H9 (cell line): ENCODE results near the gene RERE. TPM values are rescaled to one million over a fixed set of nuclear protein-coding genes. Genes with fewer than 3 reads are reported as not detected.
A peak's percentile ranks its signal among the peaks of the same experiment; 100 is the strongest.

Experiments used
- DNase-seq: peaks from one replicate; pipeline ENCODE4 v3.0.0-alpha.2; 2017
- H2AFZ ChIP-seq: one replicate; pipeline ENCODE4 v1.6.1; 2013; ENCODE audit warnings: mild to moderate bottlenecking, low read length, control low read depth, moderate library complexity
- H2AK5ac ChIP-seq: 2 replicates; pipeline ENCODE4 v1.6.1; 2013; ENCODE audit warnings: low read length, control low read depth, mixed read lengths; ENCODE audit not compliant: insufficient read length
- H2BK120ac ChIP-seq: one replicate; pipeline ENCODE4 v1.6.1; 2013; ENCODE audit warnings: low read depth, mild to moderate bottlenecking, low read length, control low read depth, inconsistent platforms; ENCODE audit not compliant: poor library complexity, severe bottlenecking
- H2BK12ac ChIP-seq: 2 replicates; pipeline ENCODE4 v1.6.1; 2013; ENCODE audit warnings: low read length, control low read depth, mixed read lengths, low read depth; ENCODE audit not compliant: insufficient read length
- H2BK15ac ChIP-seq: 2 replicates; pipeline ENCODE4 v1.6.1; 2013; ENCODE audit warnings: low read depth, low read length, control low read depth
- H2BK20ac ChIP-seq: one replicate; pipeline ENCODE4 v1.6.1; 2013; ENCODE audit warnings: low read depth, mild to moderate bottlenecking, low read length, control low read depth, inconsistent platforms; ENCODE audit not compliant: poor library complexity, severe bottlenecking
- H2BK5ac ChIP-seq: 2 replicates; pipeline ENCODE4 v1.6.1; 2013; ENCODE audit warnings: low read length, control low read depth, mixed read lengths; ENCODE audit not compliant: insufficient read length
- H3K14ac ChIP-seq: 2 replicates; pipeline ENCODE4 v1.6.1; 2013; ENCODE audit warnings: low read length, control low read depth; ENCODE audit not compliant: insufficient read depth
- H3K18ac ChIP-seq: 2 replicates; pipeline ENCODE4 v1.6.1; 2013; ENCODE audit warnings: low read depth, mild to moderate bottlenecking, mixed read lengths, low read length, control low read depth; ENCODE audit not compliant: insufficient read length
- H3K23ac ChIP-seq: 2 replicates; pipeline ENCODE4 v1.6.1; 2013; ENCODE audit warnings: low read length, control low read depth, mixed read lengths, low read depth; ENCODE audit not compliant: insufficient read length
- H3K23me2 ChIP-seq: 2 replicates; pipeline ENCODE4 v1.6.1; 2013; ENCODE audit warnings: low read depth, mild to moderate bottlenecking, mixed read lengths, low read length, control low read depth; ENCODE audit not compliant: insufficient read length, poor library complexity, severe bottlenecking
- H3K27ac ChIP-seq: 2 replicates; pipeline ENCODE4 v1.5.1; 2013; ENCODE audit warnings: low read length, control low read depth, mixed read lengths, low read depth; ENCODE audit not compliant: insufficient read length
- H3K27me3 ChIP-seq: 2 replicates; pipeline ENCODE4 v1.6.1; 2013; ENCODE audit warnings: low read length, control low read depth, inconsistent platforms; ENCODE audit not compliant: insufficient read depth
- H3K4ac ChIP-seq: 2 replicates; pipeline ENCODE4 v1.6.1; 2013; ENCODE audit warnings: low read depth, mild to moderate bottlenecking, control low read depth, inconsistent platforms, low read length, moderate library complexity
- H3K4me1 ChIP-seq: 2 replicates; pipeline ENCODE4 v1.6.1; 2013; ENCODE audit warnings: low read length, control low read depth, inconsistent platforms; ENCODE audit not compliant: insufficient read depth
- H3K4me2 ChIP-seq: 2 replicates; pipeline ENCODE4 v1.6.1; 2013; ENCODE audit warnings: low read length, control low read depth, mixed read lengths; ENCODE audit not compliant: insufficient read length, insufficient read depth
- H3K56ac ChIP-seq: 2 replicates; pipeline ENCODE4 v1.6.1; 2013; ENCODE audit warnings: low read depth, mild to moderate bottlenecking, mixed read lengths, low read length, control low read depth; ENCODE audit not compliant: insufficient read length
- H3K79me1 ChIP-seq: 2 replicates; pipeline ENCODE4 v1.6.1; 2013; ENCODE audit warnings: low read depth, mild to moderate bottlenecking, moderate library complexity, low read length, control low read depth, inconsistent platforms; ENCODE audit not compliant: insufficient read depth, poor library complexity, severe bottlenecking
- H3K79me2 ChIP-seq: 2 replicates; pipeline ENCODE4 v1.6.1; 2013; ENCODE audit warnings: low read length, control low read depth, inconsistent platforms; ENCODE audit not compliant: insufficient read depth
- H3K9ac ChIP-seq: 2 replicates; pipeline ENCODE4 v1.6.1; 2013; ENCODE audit warnings: low read length, control low read depth, mixed read lengths; ENCODE audit not compliant: insufficient read length; ENCODE audit errors: extremely low read depth
- H3K9me3 ChIP-seq: one replicate; pipeline ENCODE4 v1.6.1; 2013; ENCODE audit warnings: low read depth, low read length, inconsistent platforms; ENCODE audit not compliant: control insufficient read depth
- H3T11ph ChIP-seq: one replicate; pipeline ENCODE4 v1.6.1; 2013; ENCODE audit warnings: mild to moderate bottlenecking, low read length, control low read depth, inconsistent platforms
- H4K20me1 ChIP-seq: one replicate; pipeline ENCODE4 v1.6.1; 2013; ENCODE audit not compliant: control insufficient read depth, insufficient read length, insufficient read depth
- H4K5ac ChIP-seq: 2 replicates; pipeline ENCODE4 v1.6.1; 2013; ENCODE audit warnings: low read depth, mild to moderate bottlenecking, mixed read lengths, low read length, control low read depth; ENCODE audit not compliant: insufficient read length
- H4K8ac ChIP-seq: replicated peaks from 2 replicates; pipeline ENCODE4 v1.6.1; 2013; ENCODE audit warnings: low read length, control low read depth, mixed read lengths, low read depth; ENCODE audit not compliant: insufficient read length
- H4K91ac ChIP-seq: 2 replicates; pipeline ENCODE4 v1.6.1; 2013; ENCODE audit warnings: low read depth, mild to moderate bottlenecking, moderate library complexity, mixed read lengths, low read length, control low read depth; ENCODE audit not compliant: insufficient read length
- H3K27ac Mint-ChIP-seq, 3 experiments: 2 replicates in 2 of 3; 3 replicates in 1 of 3; pipeline ENCODE4 v1.8.0; 2020 to 2021; ENCODE audit warnings: mixed read lengths in 3 of 3, mild to moderate bottlenecking in 1 of 3, moderate library complexity in 1 of 3
- H3K27me3 Mint-ChIP-seq: 2 replicates; pipeline ENCODE4 v1.8.0; 2021; ENCODE audit warnings: low read depth, mild to moderate bottlenecking, moderate library complexity, mixed read lengths
- H3K36me3 Mint-ChIP-seq, 3 experiments: 2 replicates in 2 of 3; 3 replicates in 1 of 3; pipeline ENCODE4 v1.8.0; 2020 to 2021; ENCODE audit warnings: low read depth in 3 of 3, mixed read lengths in 3 of 3; ENCODE audit not compliant: insufficient read depth in 1 of 3
- H3K4me1 Mint-ChIP-seq, 2 experiments: 2 replicates each; pipeline ENCODE4 v1.8.0; 2020; ENCODE audit warnings: mixed read lengths in 2 of 2
- H3K4me3 Mint-ChIP-seq, 2 experiments: 2 replicates in 1 of 2; 3 replicates in 1 of 2; pipeline ENCODE4 v1.8.0; 2020 to 2021; ENCODE audit warnings: mild to moderate bottlenecking in 2 of 2, mixed read lengths in 2 of 2, moderate library complexity in 1 of 2
- H3K9me3 Mint-ChIP-seq, 2 experiments: 2 replicates in 1 of 2; 3 replicates in 1 of 2; pipeline ENCODE4 v1.8.0; 2020; ENCODE audit warnings: mild to moderate bottlenecking in 2 of 2, mixed read lengths in 2 of 2, moderate library complexity in 1 of 2
- WGBS: extraction: QIAGEN DNeasy Blood & Tissue Kit; methylation state at CpG from one replicate; pipeline ENCODE4 v1.1.7; 2013; ENCODE audit warnings: missing lambda C conversion rate, low lambda C conversion rate, mixed read lengths; ENCODE audit not compliant: insufficient read length; ENCODE audit errors: extremely low coverage; 5-methylcytosine and 5-hydroxymethylcytosine counted together
- total RNA-seq: library from RNA; stranded (reverse); gene quantifications from 2 replicates; pipeline ENCODE4 v1.2.1, GENCODE V29; 2021
- TF ChIP-seq, protein P1 (sequence below): fragments of 200-600 bp; sonication (generic); conservative IDR thresholded peaks from 3 replicates; pipeline ENCODE4 v1.8.0; 2021; ENCODE audit warnings: antibody characterized with exemption, mild to moderate bottlenecking

The RERE gene
- total RNA-seq, 1 experiment from 2014 or later: 103 TPM

GRCh38 chr1:8370046-8370881 lies 447.2 kb downstream of the RERE start:
- no peak overlapping the region for H4K5ac ChIP-seq
- Mint-ChIP-seq H3K36me3 (peaks cover 14 to 19% (median 17%) of the 10 kb centered on the region in 3 experiments), H3K4me1 (peaks cover 69 to 74% of the 10 kb centered on the region in 2 experiments), H3K9me3 (no peaks in the 10 kb centered on the region), H3K27ac (peak overlapping the region; percentile 67 to 93 (median 78); a peak in 6 of 7 replicates), H3K4me3 (peak overlapping the region in 1 of 2 experiments; percentile 22; a peak in 1 of 5 replicates), H3K27me3 (no peaks in the 10 kb centered on the region)
- no peak overlapping the region for H2AK5ac ChIP-seq
- H4K20me1 ChIP-seq: no peaks in the 10 kb centered on the region
- H3K56ac ChIP-seq: no peak overlapping the region
- H3K18ac ChIP-seq: no peak overlapping the region
- no peaks in the 10 kb centered on the region for H3K79me1 ChIP-seq
- DNase-seq: no peak
- no peak overlapping the region for H2AFZ ChIP-seq
- H3K79me2 ChIP-seq: peaks cover 2% of the 10 kb centered on the region; the same call in 1 of the 2 replicates
- H3K27ac ChIP-seq: no peak overlapping the region
- no peaks in the 10 kb centered on the region for H3K23me2 ChIP-seq
- no CpG with 5 or more reads among the region's 14 CpGs for WGBS
- H2BK5ac ChIP-seq: no peak overlapping the region
- TF ChIP-seq, protein P1, sequence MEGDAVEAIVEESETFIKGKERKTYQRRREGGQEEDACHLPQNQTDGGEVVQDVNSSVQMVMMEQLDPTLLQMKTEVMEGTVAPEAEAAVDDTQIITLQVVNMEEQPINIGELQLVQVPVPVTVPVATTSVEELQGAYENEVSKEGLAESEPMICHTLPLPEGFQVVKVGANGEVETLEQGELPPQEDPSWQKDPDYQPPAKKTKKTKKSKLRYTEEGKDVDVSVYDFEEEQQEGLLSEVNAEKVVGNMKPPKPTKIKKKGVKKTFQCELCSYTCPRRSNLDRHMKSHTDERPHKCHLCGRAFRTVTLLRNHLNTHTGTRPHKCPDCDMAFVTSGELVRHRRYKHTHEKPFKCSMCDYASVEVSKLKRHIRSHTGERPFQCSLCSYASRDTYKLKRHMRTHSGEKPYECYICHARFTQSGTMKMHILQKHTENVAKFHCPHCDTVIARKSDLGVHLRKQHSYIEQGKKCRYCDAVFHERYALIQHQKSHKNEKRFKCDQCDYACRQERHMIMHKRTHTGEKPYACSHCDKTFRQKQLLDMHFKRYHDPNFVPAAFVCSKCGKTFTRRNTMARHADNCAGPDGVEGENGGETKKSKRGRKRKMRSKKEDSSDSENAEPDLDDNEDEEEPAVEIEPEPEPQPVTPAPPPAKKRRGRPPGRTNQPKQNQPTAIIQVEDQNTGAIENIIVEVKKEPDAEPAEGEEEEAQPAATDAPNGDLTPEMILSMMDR: no peak
- H3K9me3 ChIP-seq: no peaks in the 10 kb centered on the region
- H3K4me2 ChIP-seq: no peak overlapping the region
- H3K4me1 ChIP-seq: peaks cover 18% of the 10 kb centered on the region; the same call in 1 of the 2 replicates
- H4K8ac ChIP-seq: no peak overlapping the region
- no peak overlapping the region for H3K14ac ChIP-seq
- H4K91ac ChIP-seq: no peak overlapping the region
- no peak overlapping the region for H2BK12ac ChIP-seq
- no peak overlapping the region for H3K4ac ChIP-seq
- no peak overlapping the region for H3K9ac ChIP-seq
- H2BK120ac ChIP-seq: no peak overlapping the region
- H2BK20ac ChIP-seq: peak overlapping the region; percentile 50
- no peak overlapping the region for H3K23ac ChIP-seq
- no peak overlapping the region for H2BK15ac ChIP-seq
- no peak overlapping the region for H3T11ph ChIP-seq
- no peaks in the 10 kb centered on the region for H3K27me3 ChIP-seq
